ENCODE data around the gene DGCR8.

Gene DGCR8

DNA sequence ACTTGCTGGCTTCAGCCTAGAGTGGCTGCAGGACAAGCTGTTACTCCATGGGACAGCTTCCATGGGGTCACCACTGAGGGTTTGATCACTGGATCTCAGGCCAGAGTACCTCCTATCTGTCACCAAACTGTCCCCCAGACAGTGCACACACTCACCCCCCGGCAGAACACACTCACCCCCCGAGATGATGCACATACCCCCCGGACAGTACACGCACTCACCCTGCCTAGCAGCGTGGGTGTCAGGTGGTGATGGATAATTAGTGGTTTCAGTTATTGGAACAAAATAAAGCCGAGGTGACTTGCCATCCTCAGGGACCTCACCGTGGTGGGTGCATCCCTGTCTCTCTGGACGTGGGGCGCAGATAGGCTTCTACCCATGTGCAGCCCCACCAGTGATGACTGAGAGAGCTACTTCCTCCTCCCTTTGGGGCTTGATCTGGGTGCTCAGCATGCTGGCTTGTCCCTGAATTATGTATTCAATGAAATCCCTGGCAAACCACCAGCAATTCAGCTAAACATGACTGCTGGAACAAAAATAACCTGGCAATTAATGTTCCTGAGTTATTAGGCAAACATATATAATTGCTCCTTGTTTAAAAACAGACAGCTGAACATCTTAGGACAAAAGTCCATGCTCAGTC, 40.2 kb upstream of the DGCR8 start:
- Histone ChIP-seq H3K4me1 (ENCODE audit: insufficient read depth, low read length) (no peaks in the 10 kb centered on the region), H3K9ac (ENCODE audit: low read length) (no peak overlapping the region), H3K9me3 (ENCODE audit: low read length) (no peaks in the 10 kb centered on the region), H3K27ac (ENCODE audit: low read depth, low read length) (no peak overlapping the region), H3K27me3 (ENCODE audit: control insufficient read depth in 1 of 2, insufficient read depth in 2 of 2, low read length in 2 of 2) (no peaks in the 10 kb centered on the region), H3K4me3 (ENCODE audit: low read depth in 1 of 2, low read length in 2 of 2) (no peak overlapping the region), H3K36me3 (ENCODE audit: insufficient read depth, low read length) (peaks cover 11% of the 10 kb centered on the region)

DNA sequence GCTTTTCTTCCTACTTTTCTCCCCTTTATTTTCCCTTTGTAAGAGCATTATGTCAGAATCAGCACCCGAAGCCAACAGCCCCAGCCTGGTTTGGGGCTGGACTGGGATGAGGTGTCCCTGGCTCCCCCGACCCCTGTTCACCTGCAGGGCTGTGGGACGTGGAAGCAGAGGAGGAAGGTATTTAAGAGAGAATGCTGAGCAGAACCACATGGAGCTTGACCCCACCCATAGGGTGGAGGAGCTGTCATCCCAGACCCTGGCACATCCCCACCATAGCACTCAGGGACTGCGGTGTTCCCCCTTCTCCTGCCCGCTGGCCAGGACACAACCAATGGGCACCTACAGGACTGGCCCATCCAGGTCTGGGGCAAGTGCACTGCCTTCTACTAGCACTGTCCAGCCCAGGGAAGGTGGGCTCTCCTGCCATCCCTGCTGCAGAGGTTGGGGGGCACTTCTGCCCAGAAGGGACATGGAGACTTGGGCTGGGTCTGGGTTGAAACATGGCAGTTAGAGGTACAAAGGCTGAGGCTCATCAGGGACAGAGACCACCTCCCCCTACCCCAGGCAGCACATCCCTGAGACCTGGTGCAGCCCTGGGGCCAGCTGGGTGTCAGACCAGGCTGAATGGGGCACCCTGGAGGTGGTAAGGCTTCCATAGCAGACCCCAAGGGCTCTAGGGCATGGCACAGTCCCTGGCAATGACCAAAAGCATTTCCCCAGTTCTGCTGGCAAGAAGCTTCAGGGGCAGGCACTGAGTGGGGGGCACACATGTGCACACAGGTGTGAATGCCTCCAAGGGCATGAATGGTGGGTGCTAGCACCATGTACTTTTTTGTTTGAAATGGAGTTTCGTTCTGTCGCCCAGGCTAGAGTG, 39.5 kb upstream of the DGCR8 start:
- Histone ChIP-seq H3K27me3 (ENCODE audit: control insufficient read depth in 1 of 2, insufficient read depth in 2 of 2, low read length in 2 of 2) (no peaks in the 10 kb centered on the region), H3K27ac (ENCODE audit: low read depth, low read length) (no peak overlapping the region), H3K9me3 (ENCODE audit: low read length) (no peaks in the 10 kb centered on the region), H3K4me1 (ENCODE audit: insufficient read depth, low read length) (no peaks in the 10 kb centered on the region), H3K4me3 (ENCODE audit: low read depth in 1 of 2, low read length in 2 of 2) (no peak overlapping the region), H3K36me3 (ENCODE audit: insufficient read depth, low read length) (peaks cover 12% of the 10 kb centered on the region), H3K9ac (ENCODE audit: low read length) (no peak overlapping the region)

DNA sequence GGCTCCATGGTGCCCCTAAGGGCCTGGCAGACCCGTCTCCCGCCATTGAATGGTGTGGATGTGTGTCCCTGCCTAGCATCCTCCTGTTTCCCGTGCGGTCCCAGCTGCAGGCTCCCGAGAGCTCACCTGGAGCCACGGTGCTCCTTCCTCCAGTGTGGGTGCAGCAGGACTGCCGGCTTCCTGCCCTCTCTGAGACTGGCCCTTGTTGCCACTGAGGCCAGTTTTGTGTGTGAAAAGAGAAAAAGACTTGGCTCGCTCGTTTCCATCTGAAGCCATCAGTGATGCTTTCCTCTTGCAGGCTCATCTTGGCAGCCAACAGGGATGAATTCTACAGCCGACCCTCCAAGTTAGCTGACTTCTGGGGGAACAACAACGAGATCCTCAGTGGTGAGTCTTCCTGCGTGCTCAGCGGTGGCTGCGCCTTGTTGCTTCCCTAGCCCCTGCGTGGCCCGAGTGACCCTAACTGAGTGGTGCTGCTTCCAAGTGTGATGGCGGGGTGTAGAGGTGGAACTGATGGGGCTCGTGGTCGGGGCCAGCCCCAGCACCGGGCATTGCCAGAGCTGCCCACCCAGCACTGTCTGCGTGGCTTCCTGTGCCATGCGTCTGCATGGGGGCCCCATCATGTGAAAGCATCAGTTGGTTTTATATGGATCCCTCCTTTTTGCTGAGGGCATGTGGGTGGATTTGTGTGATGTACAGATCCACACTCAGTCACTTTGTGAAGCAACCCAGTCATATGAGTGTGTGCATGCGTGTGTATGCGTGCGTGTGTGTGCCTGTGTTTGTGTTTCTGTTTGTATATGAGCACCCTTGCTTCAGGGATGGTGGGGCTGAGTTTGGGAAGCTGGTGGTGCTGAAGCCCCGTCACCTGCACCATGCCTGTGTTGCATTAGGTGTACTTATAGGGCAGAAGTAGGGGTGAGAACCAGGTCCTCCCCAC, 36.7 kb upstream of the DGCR8 start:
- Histone ChIP-seq H3K9ac (ENCODE audit: low read length) (no peak overlapping the region), H3K4me3 (ENCODE audit: low read depth in 1 of 2, low read length in 2 of 2) (no peak overlapping the region), H3K27ac (ENCODE audit: low read depth, low read length) (no peak overlapping the region), H3K27me3 (ENCODE audit: control insufficient read depth in 1 of 2, insufficient read depth in 2 of 2, low read length in 2 of 2) (no peaks in the 10 kb centered on the region), H3K36me3 (ENCODE audit: insufficient read depth, low read length) (peaks cover 10% of the 10 kb centered on the region), H3K9me3 (ENCODE audit: low read length) (no peaks in the 10 kb centered on the region), H3K4me1 (ENCODE audit: insufficient read depth, low read length) (no peaks in the 10 kb centered on the region)

GRCh38 chr22:20043997-20044342, 36.1 kb upstream of the DGCR8 start:
- no peak overlapping the region for H3K27ac ChIP-seq (ENCODE audit: low read depth, low read length)
- H3K36me3 ChIP-seq (ENCODE audit: insufficient read depth, low read length) = peaks cover 11% of the 10 kb centered on the region
- no peaks in the 10 kb centered on the region for H3K27me3 ChIP-seq (ENCODE audit: control insufficient read depth in 1 of 2, insufficient read depth in 2 of 2, low read length in 2 of 2)
- no peak overlapping the region for H3K4me3 ChIP-seq (ENCODE audit: low read depth in 1 of 2, low read length in 2 of 2)
- H3K9me3 ChIP-seq (ENCODE audit: low read length) = no peaks in the 10 kb centered on the region
- H3K9ac ChIP-seq (ENCODE audit: low read length) = no peak overlapping the region
- no peaks in the 10 kb centered on the region for H3K4me1 ChIP-seq (ENCODE audit: insufficient read depth, low read length)

- Histone ChIP-seq H3K9me3 (ENCODE audit: low read length) (no peaks in the 10 kb centered on the region), H3K4me1 (ENCODE audit: insufficient read depth, low read length) (no peaks in the 10 kb centered on the region), H3K4me3 (ENCODE audit: low read depth in 1 of 2, low read length in 2 of 2) (no peak overlapping the region), H3K27me3 (ENCODE audit: control insufficient read depth in 1 of 2, insufficient read depth in 2 of 2, low read length in 2 of 2) (no peaks in the 10 kb centered on the region), H3K36me3 (ENCODE audit: insufficient read depth, low read length) (peaks cover 11% of the 10 kb centered on the region), H3K9ac (ENCODE audit: low read length) (no peak overlapping the region), H3K27ac (ENCODE audit: low read depth, low read length) (no peak overlapping the region)
Measured at GRCh38 chr22:20044495-20045151, 35.4 kb upstream of the DGCR8 start.

DNA sequence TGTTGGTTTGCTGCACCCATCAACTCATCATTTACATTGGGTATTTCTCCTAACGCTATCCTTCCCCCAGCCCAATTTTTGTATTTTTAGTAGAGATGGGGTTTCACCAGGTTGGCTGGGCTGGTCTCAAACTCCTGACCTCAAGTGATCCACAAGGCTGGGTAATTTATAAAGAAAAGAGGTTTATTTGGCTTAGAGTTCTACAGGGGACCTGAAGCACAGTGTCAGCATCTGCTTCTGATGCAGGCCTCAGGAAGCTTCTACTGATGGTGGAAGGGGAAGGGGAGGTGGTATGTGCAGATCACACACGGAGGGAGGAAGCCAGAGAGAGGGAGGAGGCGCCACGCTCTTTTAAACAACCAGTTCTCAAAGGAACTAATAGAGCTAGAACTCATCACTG, 33.3 kb upstream of the DGCR8 start:
- Histone ChIP-seq H3K4me3 (ENCODE audit: low read depth in 1 of 2, low read length in 2 of 2) (no peak overlapping the region), H3K4me1 (ENCODE audit: insufficient read depth, low read length) (no peaks in the 10 kb centered on the region), H3K9me3 (ENCODE audit: low read length) (no peaks in the 10 kb centered on the region), H3K27me3 (ENCODE audit: control insufficient read depth in 1 of 2, insufficient read depth in 2 of 2, low read length in 2 of 2) (no peaks in the 10 kb centered on the region), H3K9ac (ENCODE audit: low read length) (no peak overlapping the region), H3K27ac (ENCODE audit: low read depth, low read length) (no peak overlapping the region), H3K36me3 (ENCODE audit: insufficient read depth, low read length) (peaks cover 11% of the 10 kb centered on the region)

GRCh38 chr22:20051927-20052308, 28.1 kb upstream of the DGCR8 start:
- Histone ChIP-seq H3K4me1 (ENCODE audit: insufficient read depth, low read length) (no peaks in the 10 kb centered on the region), H3K9ac (ENCODE audit: low read length) (no peak overlapping the region), H3K27me3 (ENCODE audit: control insufficient read depth in 1 of 2, insufficient read depth in 2 of 2, low read length in 2 of 2) (no peaks in the 10 kb centered on the region), H3K36me3 (ENCODE audit: insufficient read depth, low read length) (peaks cover 35% of the 10 kb centered on the region), H3K9me3 (ENCODE audit: low read length) (no peaks in the 10 kb centered on the region), H3K4me3 (ENCODE audit: low read depth in 1 of 2, low read length in 2 of 2) (no peak overlapping the region), H3K27ac (ENCODE audit: low read depth, low read length) (no peak overlapping the region)

GRCh38 chr22:20052309-20053259, 27.5 kb upstream of the DGCR8 start:
- Histone ChIP-seq H3K4me1 (ENCODE audit: insufficient read depth, low read length) (no peaks in the 10 kb centered on the region), H3K9me3 (ENCODE audit: low read length) (no peaks in the 10 kb centered on the region), H3K36me3 (ENCODE audit: insufficient read depth, low read length) (peaks cover 41% of the 10 kb centered on the region), H3K4me3 (ENCODE audit: low read depth in 1 of 2, low read length in 2 of 2) (no peak overlapping the region), H3K27ac (ENCODE audit: low read depth, low read length) (no peak overlapping the region), H3K27me3 (ENCODE audit: control insufficient read depth in 1 of 2, insufficient read depth in 2 of 2, low read length in 2 of 2) (no peaks in the 10 kb centered on the region), H3K9ac (ENCODE audit: low read length) (no peak overlapping the region)

GRCh38 chr22:20053407-20054033, 26.5 kb upstream of the DGCR8 start:
- no peaks in the 10 kb centered on the region for H3K4me1 ChIP-seq (ENCODE audit: insufficient read depth, low read length)
- no peaks in the 10 kb centered on the region for H3K27me3 ChIP-seq (ENCODE audit: control insufficient read depth in 1 of 2, insufficient read depth in 2 of 2, low read length in 2 of 2)
- no peak overlapping the region for H3K27ac ChIP-seq (ENCODE audit: low read depth, low read length)
- H3K4me3 ChIP-seq (ENCODE audit: low read depth in 1 of 2, low read length in 2 of 2) = no peak overlapping the region
- H3K36me3 ChIP-seq (ENCODE audit: insufficient read depth, low read length) = peaks cover 42% of the 10 kb centered on the region
- no peaks in the 10 kb centered on the region for H3K9me3 ChIP-seq (ENCODE audit: low read length)
- H3K9ac ChIP-seq (ENCODE audit: low read length) = no peak overlapping the region

GRCh38 chr22:20054034-20054427, 26.0 kb upstream of the DGCR8 start:
- H3K4me3 ChIP-seq (ENCODE audit: low read depth in 1 of 2, low read length in 2 of 2) = no peak overlapping the region
- no peaks in the 10 kb centered on the region for H3K27me3 ChIP-seq (ENCODE audit: control insufficient read depth in 1 of 2, insufficient read depth in 2 of 2, low read length in 2 of 2)
- H3K27ac ChIP-seq (ENCODE audit: low read depth, low read length) = no peak overlapping the region
- H3K9me3 ChIP-seq (ENCODE audit: low read length) = no peaks in the 10 kb centered on the region
- H3K4me1 ChIP-seq (ENCODE audit: insufficient read depth, low read length) = no peaks in the 10 kb centered on the region
- peaks cover 42% of the 10 kb centered on the region for H3K36me3 ChIP-seq (ENCODE audit: insufficient read depth, low read length)
- H3K9ac ChIP-seq (ENCODE audit: low read length) = no peak overlapping the region
